ENCODE data around the gene BACE2. TPM values are rescaled to one million over a fixed set of nuclear protein-coding genes. Genes with fewer than 3 reads are reported as not detected.
"Not testable (repeated sequence)": the region's sequence is repeated elsewhere in the genome, so short reads cannot be mapped to it uniquely, and the experiment has no call there.

Gene BACE2
- total RNA-seq, 2 experiments from 2014 or later: 5.1 to 5.2 TPM

GRCh38 chr21:41233916-41234315 lies 66.0 kb downstream of the BACE2 start:
- POLR2A ChIA-PET: no interaction called here
- H3K36me3 Mint-ChIP-seq: peaks cover 4% of the 10 kb centered on the region
- H3K9me3 Mint-ChIP-seq: no peaks in the 10 kb centered on the region

GRCh38 chr21:41234569-41234968 lies 66.6 kb downstream of the BACE2 start:
- DNase-seq (no peak), ATAC-seq (ENCODE audit: low read depth) (no peak)
- peaks cover 4% of the 10 kb centered on the region for H3K27me3 Mint-ChIP-seq
- H3K4me1 Mint-ChIP-seq: peaks cover 2% of the 10 kb centered on the region
- H3K27ac Mint-ChIP-seq: no peak overlapping the region
- H3K9me3 Mint-ChIP-seq: no peaks in the 10 kb centered on the region
- H3K4me3 Mint-ChIP-seq: no peak overlapping the region
- peaks cover 4% of the 10 kb centered on the region for H3K36me3 Mint-ChIP-seq
- POLR2A ChIA-PET: no interaction called here

More at GRCh38 chr21:41233916-41234315, 66.0 kb downstream of the BACE2 start:
- Mint-ChIP-seq H3K4me3 (no peak overlapping the region), H3K27ac (no peak overlapping the region), H3K4me1 (peaks cover 2% of the 10 kb centered on the region), H3K27me3 (peaks cover 4% of the 10 kb centered on the region)
- no peak for DNase-seq
- ATAC-seq (ENCODE audit: low read depth): no peak

- DNase-seq (no peak), ATAC-seq (ENCODE audit: low read depth) (no peak)
- Mint-ChIP-seq H3K36me3 (peaks cover 4% of the 10 kb centered on the region), H3K27me3 (peaks cover 4% of the 10 kb centered on the region), H3K27ac (no peak overlapping the region), H3K9me3 (no peaks in the 10 kb centered on the region), H3K4me1 (peaks cover 2% of the 10 kb centered on the region), H3K4me3 (no peak overlapping the region)
- POLR2A ChIA-PET: no interaction called here
Observed at GRCh38 chr21:41235201-41235600, 67.2 kb downstream of the BACE2 start.

GRCh38 chr21:41236352-41236973 lies 68.5 kb downstream of the BACE2 start:
- Mint-ChIP-seq H3K4me1 (no peaks in the 10 kb centered on the region), H3K27me3 (no peaks in the 10 kb centered on the region), H3K36me3 (peaks cover 2% of the 10 kb centered on the region), H3K9me3 (no peaks in the 10 kb centered on the region), H3K4me3 (no peak overlapping the region), H3K27ac (no peak overlapping the region)
- ATAC-seq (ENCODE audit: low read depth): no peak
- no peak for DNase-seq
- POLR2A ChIA-PET: no interaction called here

- H3K27me3 Mint-ChIP-seq; H3K36me3 Mint-ChIP-seq; ATAC-seq (ENCODE audit: low read depth); DNase-seq; H3K4me1 Mint-ChIP-seq; H3K9me3 Mint-ChIP-seq; H3K4me3 Mint-ChIP-seq; POLR2A ChIA-PET; H3K27ac Mint-ChIP-seq: not testable (repeated sequence)
Observed at GRCh38 chr21:41238081-41238796, 70.3 kb downstream of the BACE2 start.

- peaks cover 2% of the 10 kb centered on the region for H3K36me3 Mint-ChIP-seq
- H3K27ac Mint-ChIP-seq: no peak overlapping the region
- no peaks in the 10 kb centered on the region for H3K27me3 Mint-ChIP-seq
- POLR2A ChIA-PET: no interaction called here
- ATAC-seq (ENCODE audit: low read depth): no peak
- DNase-seq: no peak
- H3K4me1 Mint-ChIP-seq: no peaks in the 10 kb centered on the region
- H3K9me3 Mint-ChIP-seq: no peaks in the 10 kb centered on the region
- no peak overlapping the region for H3K4me3 Mint-ChIP-seq
Observed at GRCh38 chr21:41240040-41240439, 72.1 kb downstream of the BACE2 start.

- no peak for ATAC-seq (ENCODE audit: low read depth)
- POLR2A ChIA-PET: no interaction called here
- Mint-ChIP-seq H3K27me3 (no peaks in the 10 kb centered on the region), H3K36me3 (peaks cover 2% of the 10 kb centered on the region), H3K27ac (no peak overlapping the region), H3K9me3 (no peaks in the 10 kb centered on the region), H3K4me1 (no peaks in the 10 kb centered on the region), H3K4me3 (no peak overlapping the region)
- no peak for DNase-seq
Observed at GRCh38 chr21:41241341-41241740, 73.4 kb downstream of the BACE2 start.

GRCh38 chr21:41242238-41242829 lies 74.4 kb downstream of the BACE2 start:
- Mint-ChIP-seq H3K4me1 (no peaks in the 10 kb centered on the region), H3K27me3 (no peaks in the 10 kb centered on the region), H3K36me3 (peaks cover 2% of the 10 kb centered on the region), H3K4me3 (no peak overlapping the region), H3K27ac (no peak overlapping the region), H3K9me3 (no peaks in the 10 kb centered on the region)
- no peak for ATAC-seq (ENCODE audit: low read depth)
- POLR2A ChIA-PET: no interaction called here
- DNase-seq: no peak

- H3K36me3 Mint-ChIP-seq: peaks cover 1% of the 10 kb centered on the region
- no peaks in the 10 kb centered on the region for H3K9me3 Mint-ChIP-seq
- no peaks in the 10 kb centered on the region for H3K4me1 Mint-ChIP-seq
- DNase-seq: no peak
- no peak overlapping the region for H3K27ac Mint-ChIP-seq
- ATAC-seq (ENCODE audit: low read depth): no peak
- no peaks in the 10 kb centered on the region for H3K27me3 Mint-ChIP-seq
- no peak overlapping the region for H3K4me3 Mint-ChIP-seq
- POLR2A ChIA-PET: no interaction called here
Observed at GRCh38 chr21:41243107-41243506, 75.1 kb downstream of the BACE2 start.

GRCh38 chr21:41244266-41244880 lies 76.4 kb downstream of the BACE2 start:
- H3K9me3 Mint-ChIP-seq; H3K36me3 Mint-ChIP-seq; H3K27ac Mint-ChIP-seq; H3K4me1 Mint-ChIP-seq; DNase-seq; H3K4me3 Mint-ChIP-seq; H3K27me3 Mint-ChIP-seq; POLR2A ChIA-PET; ATAC-seq (ENCODE audit: low read depth): not testable (repeated sequence)

- Mint-ChIP-seq H3K4me1 (no peaks in the 10 kb centered on the region), H3K4me3 (no peak overlapping the region), H3K36me3 (no peaks in the 10 kb centered on the region), H3K27me3 (no peaks in the 10 kb centered on the region), H3K27ac (no peak overlapping the region), H3K9me3 (no peaks in the 10 kb centered on the region)
- ATAC-seq (ENCODE audit: low read depth): no peak
- no peak for DNase-seq
- POLR2A ChIA-PET: no interaction called here
Observed at GRCh38 chr21:41245509-41246135, 77.7 kb downstream of the BACE2 start.

- Mint-ChIP-seq H3K36me3 (no peaks in the 10 kb centered on the region), H3K9me3 (no peaks in the 10 kb centered on the region)
Observed at GRCh38 chr21:41246808-41247207, 78.8 kb downstream of the BACE2 start.

More at GRCh38 chr21:41246808-41247207, 78.8 kb downstream of the BACE2 start:
- POLR2A ChIA-PET: no interaction called here
- Mint-ChIP-seq H3K27ac (no peak overlapping the region), H3K4me1 (no peaks in the 10 kb centered on the region), H3K27me3 (no peaks in the 10 kb centered on the region), H3K4me3 (no peak overlapping the region)
- ATAC-seq (ENCODE audit: low read depth) (no peak), DNase-seq (no peak)
